C4-2B (cell line): Measurements from ENCODE around the gene GRM7.

Experiments used
- ZFX ChIP-seq: fragments of 450-650 bp; IDR thresholded peaks from 2 replicates; pipeline ENCODE4 v1.6.1; 2017
- TF ChIP-seq, protein P1 (sequence below): fragments of 450-650 bp; conservative IDR thresholded peaks from 2 replicates; pipeline ENCODE4 v1.5.1; 2017; ENCODE audit warnings: mild to moderate bottlenecking

DNA sequence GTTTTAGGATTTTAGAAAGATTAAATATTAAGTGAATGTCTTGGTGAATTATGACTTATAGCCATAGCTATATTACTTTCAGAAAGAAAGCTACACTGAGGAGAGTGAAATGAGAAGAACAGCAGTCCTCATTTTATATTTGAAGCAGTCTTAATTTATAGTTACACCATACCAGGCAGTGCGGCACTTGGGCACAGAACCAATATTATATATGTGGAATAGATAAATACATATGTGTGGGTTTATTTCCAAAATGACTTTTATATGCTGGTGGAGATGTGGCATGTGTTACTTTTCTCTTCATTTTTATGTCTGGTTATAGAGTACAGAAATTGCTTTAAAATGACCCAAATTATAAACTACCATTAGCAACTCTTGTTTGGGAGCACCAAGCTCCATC lies 759.5 kb downstream of the GRM7 start:
- TF ChIP-seq, protein P1, sequence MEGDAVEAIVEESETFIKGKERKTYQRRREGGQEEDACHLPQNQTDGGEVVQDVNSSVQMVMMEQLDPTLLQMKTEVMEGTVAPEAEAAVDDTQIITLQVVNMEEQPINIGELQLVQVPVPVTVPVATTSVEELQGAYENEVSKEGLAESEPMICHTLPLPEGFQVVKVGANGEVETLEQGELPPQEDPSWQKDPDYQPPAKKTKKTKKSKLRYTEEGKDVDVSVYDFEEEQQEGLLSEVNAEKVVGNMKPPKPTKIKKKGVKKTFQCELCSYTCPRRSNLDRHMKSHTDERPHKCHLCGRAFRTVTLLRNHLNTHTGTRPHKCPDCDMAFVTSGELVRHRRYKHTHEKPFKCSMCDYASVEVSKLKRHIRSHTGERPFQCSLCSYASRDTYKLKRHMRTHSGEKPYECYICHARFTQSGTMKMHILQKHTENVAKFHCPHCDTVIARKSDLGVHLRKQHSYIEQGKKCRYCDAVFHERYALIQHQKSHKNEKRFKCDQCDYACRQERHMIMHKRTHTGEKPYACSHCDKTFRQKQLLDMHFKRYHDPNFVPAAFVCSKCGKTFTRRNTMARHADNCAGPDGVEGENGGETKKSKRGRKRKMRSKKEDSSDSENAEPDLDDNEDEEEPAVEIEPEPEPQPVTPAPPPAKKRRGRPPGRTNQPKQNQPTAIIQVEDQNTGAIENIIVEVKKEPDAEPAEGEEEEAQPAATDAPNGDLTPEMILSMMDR: no peak
- TF ChIP-seq ZFX: no peak
